ENCODE data around the gene EPHB2. TPM values are rescaled to one million over a fixed set of nuclear protein-coding genes. Genes with fewer than 3 reads are reported as not detected.

EPHB2 gene
- total RNA-seq, 1 donor from 2014 or later: 69.4 TPM

DNA sequence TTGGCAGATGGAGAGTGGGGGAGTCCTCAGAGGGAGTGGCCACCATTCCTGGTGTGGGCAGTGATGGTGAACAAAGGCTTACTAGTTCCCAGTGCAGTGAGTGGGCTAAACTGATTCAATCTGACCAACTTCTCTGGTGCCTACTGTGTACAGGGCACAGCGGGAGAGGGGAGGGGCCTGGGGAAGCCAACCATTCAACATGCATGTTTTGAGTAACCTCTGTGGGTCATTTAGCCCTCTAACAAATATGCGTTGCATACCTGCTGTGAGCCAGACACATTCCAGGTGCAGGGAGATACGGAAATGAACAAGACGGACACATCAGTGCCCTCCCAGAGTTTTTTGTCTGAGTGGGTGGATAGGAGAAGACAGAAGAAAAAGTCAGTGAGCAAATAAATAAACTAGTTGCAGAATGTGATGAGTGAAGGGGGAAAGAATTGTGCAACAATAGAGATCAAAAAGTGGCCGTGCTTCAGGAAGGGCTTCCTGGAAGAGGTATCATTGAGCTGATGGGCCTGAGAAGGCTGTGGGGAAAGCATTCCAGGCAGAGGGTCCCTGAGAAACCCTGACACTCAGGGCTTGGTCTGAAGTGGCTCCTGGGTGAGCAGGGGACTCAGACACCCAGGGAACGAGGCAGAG, 78.8 kb downstream of the EPHB2 start:
- H3K36me3 Mint-ChIP-seq (ENCODE audit: insufficient read depth): peaks cover 2% of the 10 kb centered on the region
- TF ChIP-seq, protein P1, sequence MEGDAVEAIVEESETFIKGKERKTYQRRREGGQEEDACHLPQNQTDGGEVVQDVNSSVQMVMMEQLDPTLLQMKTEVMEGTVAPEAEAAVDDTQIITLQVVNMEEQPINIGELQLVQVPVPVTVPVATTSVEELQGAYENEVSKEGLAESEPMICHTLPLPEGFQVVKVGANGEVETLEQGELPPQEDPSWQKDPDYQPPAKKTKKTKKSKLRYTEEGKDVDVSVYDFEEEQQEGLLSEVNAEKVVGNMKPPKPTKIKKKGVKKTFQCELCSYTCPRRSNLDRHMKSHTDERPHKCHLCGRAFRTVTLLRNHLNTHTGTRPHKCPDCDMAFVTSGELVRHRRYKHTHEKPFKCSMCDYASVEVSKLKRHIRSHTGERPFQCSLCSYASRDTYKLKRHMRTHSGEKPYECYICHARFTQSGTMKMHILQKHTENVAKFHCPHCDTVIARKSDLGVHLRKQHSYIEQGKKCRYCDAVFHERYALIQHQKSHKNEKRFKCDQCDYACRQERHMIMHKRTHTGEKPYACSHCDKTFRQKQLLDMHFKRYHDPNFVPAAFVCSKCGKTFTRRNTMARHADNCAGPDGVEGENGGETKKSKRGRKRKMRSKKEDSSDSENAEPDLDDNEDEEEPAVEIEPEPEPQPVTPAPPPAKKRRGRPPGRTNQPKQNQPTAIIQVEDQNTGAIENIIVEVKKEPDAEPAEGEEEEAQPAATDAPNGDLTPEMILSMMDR (IDR thresholded peaks at IDR 0.05; ENCODE audit: unreplicated experiment): no peak
- peaks cover 21% of the 10 kb centered on the region for H3K4me1 Mint-ChIP-seq (ENCODE audit: low read depth)
- no peaks in the 10 kb centered on the region for H3K9me3 Mint-ChIP-seq (ENCODE audit: low read depth)
- H3K4me3 Mint-ChIP-seq (ENCODE audit: low read depth): no peak overlapping the region
- H3K27ac Mint-ChIP-seq: peak overlapping the region; percentile 1
- no peaks in the 10 kb centered on the region for H3K27me3 Mint-ChIP-seq
- no peak for DNase-seq (ENCODE audit: low spot score, unreplicated experiment)

DNA sequence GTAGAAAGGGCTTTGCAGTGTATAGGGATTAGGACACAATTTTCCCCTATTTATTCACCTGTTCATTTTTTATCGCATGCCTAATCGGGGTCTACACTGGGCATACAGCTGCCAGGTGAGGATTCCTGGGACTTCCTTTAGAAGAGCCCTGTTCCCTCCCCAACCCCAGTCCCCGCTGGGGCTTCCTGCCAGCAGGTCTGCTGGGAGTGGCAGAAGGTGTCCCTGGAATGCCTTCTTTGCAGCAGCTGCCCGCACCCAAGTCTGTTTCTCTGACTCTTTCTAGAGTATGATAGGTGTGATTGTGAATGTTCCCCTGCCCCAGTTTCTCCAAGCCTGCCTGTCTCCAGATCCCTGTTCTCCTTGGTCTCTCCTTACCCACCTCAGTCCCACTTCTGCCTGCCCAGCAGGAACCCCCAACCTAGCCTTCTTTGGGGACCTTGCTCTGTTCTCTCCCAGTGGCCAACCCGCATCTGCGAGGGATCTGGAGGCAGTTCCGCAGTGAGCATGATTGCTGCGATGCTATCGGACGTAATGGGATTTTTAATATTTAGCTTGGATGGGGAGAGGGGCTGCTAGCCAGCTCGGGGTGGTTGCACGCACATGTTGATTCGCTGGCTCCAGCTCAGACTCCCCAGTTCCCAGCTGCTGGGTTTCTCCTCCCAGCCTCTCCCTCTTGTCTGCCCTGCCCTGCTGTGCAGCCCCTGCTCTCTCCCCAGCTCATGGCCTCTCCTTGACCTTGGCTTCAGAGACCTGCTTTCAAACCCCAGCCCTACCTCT, 79.8 kb downstream of the EPHB2 start:
- H3K4me1 Mint-ChIP-seq (ENCODE audit: low read depth): peaks cover 27% of the 10 kb centered on the region
- H3K9me3 Mint-ChIP-seq (ENCODE audit: low read depth): no peaks in the 10 kb centered on the region
- H3K27ac Mint-ChIP-seq: no peak overlapping the region
- TF ChIP-seq, protein P1 (IDR thresholded peaks at IDR 0.05; ENCODE audit: unreplicated experiment): no peak
- H3K27me3 Mint-ChIP-seq: no peaks in the 10 kb centered on the region
- no peak for DNase-seq (ENCODE audit: low spot score, unreplicated experiment)
- H3K4me3 Mint-ChIP-seq (ENCODE audit: low read depth): no peak overlapping the region
- peaks cover 3% of the 10 kb centered on the region for H3K36me3 Mint-ChIP-seq (ENCODE audit: insufficient read depth)

DNA sequence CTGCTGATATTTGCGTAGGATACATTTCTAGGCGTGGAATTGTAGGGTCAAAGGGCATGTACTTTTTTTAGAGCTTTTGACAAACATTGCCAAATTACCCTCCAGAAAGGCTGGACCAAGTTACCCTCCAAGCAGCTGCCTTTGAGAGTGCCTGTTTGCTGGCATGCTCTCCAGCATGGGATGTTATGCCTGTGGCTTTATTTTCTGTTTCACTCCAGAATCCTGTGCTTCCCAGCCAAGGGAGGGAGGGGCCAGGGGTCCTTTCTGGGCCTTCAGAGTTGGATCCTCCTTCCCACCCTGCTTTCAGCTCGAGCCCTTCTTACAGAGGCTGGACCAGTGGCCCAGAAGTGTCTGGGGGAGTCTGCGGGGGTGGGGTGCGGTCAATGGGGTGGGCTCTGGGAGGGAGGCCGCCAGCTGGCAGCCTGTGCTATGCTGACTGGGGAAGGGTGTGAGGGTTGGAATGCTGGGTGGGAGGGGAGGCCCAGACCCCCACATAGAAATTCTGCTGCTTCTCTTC, 81.2 kb downstream of the EPHB2 start:
- Mint-ChIP-seq H3K27me3 (no peaks in the 10 kb centered on the region), H3K36me3 (ENCODE audit: insufficient read depth) (peaks cover 1% of the 10 kb centered on the region), H3K27ac (peak overlapping the region; percentile 45), H3K4me1 (ENCODE audit: low read depth) (peaks cover 27% of the 10 kb centered on the region), H3K9me3 (ENCODE audit: low read depth) (no peaks in the 10 kb centered on the region), H3K4me3 (ENCODE audit: low read depth) (no peak overlapping the region)
- TF ChIP-seq, protein P1 (IDR thresholded peaks at IDR 0.05; ENCODE audit: unreplicated experiment): no peak
- no peak for DNase-seq (ENCODE audit: low spot score, unreplicated experiment)

DNA sequence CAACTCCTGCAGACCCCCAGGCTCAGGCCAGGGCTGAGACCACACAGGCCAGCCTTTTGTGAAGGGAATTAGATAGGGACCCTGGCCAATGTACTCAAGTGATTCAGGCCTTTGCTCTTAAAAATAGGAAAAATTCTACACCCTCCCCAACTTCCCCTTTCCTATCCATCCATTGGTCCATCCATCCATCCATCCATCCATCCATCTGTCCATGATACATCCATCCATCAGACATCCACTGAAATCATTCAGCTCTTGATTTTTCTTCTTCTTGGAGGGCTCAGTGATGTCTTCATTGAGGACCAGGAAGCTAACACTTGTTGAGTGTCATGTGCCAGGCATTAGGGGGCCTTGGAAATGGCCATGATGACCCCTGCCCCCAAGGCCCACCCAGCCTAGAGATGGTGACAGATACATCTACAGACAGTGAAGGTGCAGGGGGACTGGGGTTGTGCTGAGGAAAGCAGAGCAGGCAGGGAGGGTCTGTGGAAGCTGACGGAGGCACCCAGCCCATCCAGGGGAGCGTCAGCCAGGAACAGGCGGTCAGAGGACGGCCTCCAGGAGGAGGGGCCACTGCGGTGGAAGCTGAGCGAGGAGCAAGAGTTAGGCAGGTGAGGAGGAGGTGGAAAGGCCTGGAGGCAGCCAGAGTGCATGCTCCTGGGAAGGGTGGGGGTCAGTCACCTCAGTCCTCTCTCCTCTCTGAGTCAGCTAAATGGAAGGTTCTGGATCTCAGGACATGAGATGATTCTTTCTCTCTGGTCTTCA, 81.9 kb downstream of the EPHB2 start:
- peaks cover 27% of the 10 kb centered on the region for H3K4me1 Mint-ChIP-seq (ENCODE audit: low read depth)
- no peak overlapping the region for H3K4me3 Mint-ChIP-seq (ENCODE audit: low read depth)
- no peaks in the 10 kb centered on the region for H3K9me3 Mint-ChIP-seq (ENCODE audit: low read depth)
- H3K27ac Mint-ChIP-seq: peak overlapping the region; percentile 86
- DNase-seq (ENCODE audit: low spot score, unreplicated experiment): no peak
- H3K27me3 Mint-ChIP-seq: no peaks in the 10 kb centered on the region
- TF ChIP-seq, protein P1 (IDR thresholded peaks at IDR 0.05; ENCODE audit: unreplicated experiment): no peak
- peaks cover 3% of the 10 kb centered on the region for H3K36me3 Mint-ChIP-seq (ENCODE audit: insufficient read depth)

DNA sequence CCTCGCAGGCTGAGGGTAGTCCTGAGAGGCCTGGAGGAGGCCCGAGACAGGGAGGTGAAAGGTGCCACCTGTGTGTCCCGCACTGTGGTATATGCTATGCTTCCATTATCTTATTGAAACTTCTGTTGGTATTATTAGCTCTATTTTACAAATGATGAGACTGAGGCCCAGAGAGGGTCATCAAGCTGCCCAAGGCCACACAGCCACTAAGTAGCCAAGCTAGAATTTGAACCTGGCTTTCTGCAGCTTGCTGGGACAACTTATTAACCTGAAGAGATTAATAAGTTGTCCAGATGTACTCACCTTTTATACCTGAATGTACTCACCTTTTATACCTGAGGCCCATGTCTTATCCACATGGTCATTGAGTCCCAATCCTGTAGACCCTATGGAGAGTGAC, 83.0 kb downstream of the EPHB2 start:
- H3K27me3 Mint-ChIP-seq: no peaks in the 10 kb centered on the region
- DNase-seq (ENCODE audit: low spot score, unreplicated experiment): no peak
- TF ChIP-seq, protein P1 (IDR thresholded peaks at IDR 0.05; ENCODE audit: unreplicated experiment): no peak
- H3K36me3 Mint-ChIP-seq (ENCODE audit: insufficient read depth): peaks cover 3% of the 10 kb centered on the region
- no peaks in the 10 kb centered on the region for H3K9me3 Mint-ChIP-seq (ENCODE audit: low read depth)
- H3K4me1 Mint-ChIP-seq (ENCODE audit: low read depth): peaks cover 27% of the 10 kb centered on the region
- H3K4me3 Mint-ChIP-seq (ENCODE audit: low read depth): no peak overlapping the region
- no peak overlapping the region for H3K27ac Mint-ChIP-seq
